Embryonic facial prominence (tissue), 1 donor: ENCODE data around the gene TERT.

Experiments
- DNase-seq: peaks from one replicate; pipeline ENCODE4 v3.0.0-alpha.2; 2016; ENCODE audit errors: extremely low spot score

Gene TERT

GRCh38 chr5:1259806-1260480, 34.9 kb downstream of the TERT start:
- no peak for DNase-seq

GRCh38 chr5:1257841-1258240, 37.0 kb downstream of the TERT start:
- DNase-seq: no peak

GRCh38 chr5:1257363-1257762, 37.5 kb downstream of the TERT start:
- DNase-seq: no peak

- DNase-seq: no peak
Measured at GRCh38 chr5:1256776-1257175, 38.1 kb downstream of the TERT start.

GRCh38 chr5:1255081-1255561, 39.7 kb downstream of the TERT start:
- DNase-seq: no peak

GRCh38 chr5:1254196-1254595, 40.7 kb downstream of the TERT start:
- no peak for DNase-seq

- DNase-seq: no peak
Measured at GRCh38 chr5:1253456-1254105, 41.3 kb downstream of the TERT start.

GRCh38 chr5:1252681-1253080, 42.2 kb downstream of the TERT start:
- no peak for DNase-seq

GRCh38 chr5:1251678-1252580, 42.9 kb downstream of the TERT start:
- no peak for DNase-seq

- no peak for DNase-seq
Measured at GRCh38 chr5:1249366-1250280, 45.2 kb downstream of the TERT start.

GRCh38 chr5:1247811-1248210, 47.1 kb downstream of the TERT start:
- DNase-seq: no peak

- no peak for DNase-seq
Measured at GRCh38 chr5:1246711-1247431, 48.0 kb downstream of the TERT start.

GRCh38 chr5:1245905-1246576, 48.8 kb downstream of the TERT start:
- DNase-seq: no peak

- no peak for DNase-seq
Measured at GRCh38 chr5:1244976-1245375, 49.9 kb downstream of the TERT start.

- no peak for DNase-seq
Measured at GRCh38 chr5:1244255-1244654, 50.6 kb downstream of the TERT start.

- DNase-seq: no peak
Measured at GRCh38 chr5:1243487-1244130, 51.3 kb downstream of the TERT start.

- no peak for DNase-seq
Measured at GRCh38 chr5:1242733-1243486, 52.0 kb downstream of the TERT start.

GRCh38 chr5:1241509-1242080, 53.3 kb downstream of the TERT start:
- no peak for DNase-seq
